ENCODE measurements around the gene PDE8B.

PDE8B gene

DNA sequence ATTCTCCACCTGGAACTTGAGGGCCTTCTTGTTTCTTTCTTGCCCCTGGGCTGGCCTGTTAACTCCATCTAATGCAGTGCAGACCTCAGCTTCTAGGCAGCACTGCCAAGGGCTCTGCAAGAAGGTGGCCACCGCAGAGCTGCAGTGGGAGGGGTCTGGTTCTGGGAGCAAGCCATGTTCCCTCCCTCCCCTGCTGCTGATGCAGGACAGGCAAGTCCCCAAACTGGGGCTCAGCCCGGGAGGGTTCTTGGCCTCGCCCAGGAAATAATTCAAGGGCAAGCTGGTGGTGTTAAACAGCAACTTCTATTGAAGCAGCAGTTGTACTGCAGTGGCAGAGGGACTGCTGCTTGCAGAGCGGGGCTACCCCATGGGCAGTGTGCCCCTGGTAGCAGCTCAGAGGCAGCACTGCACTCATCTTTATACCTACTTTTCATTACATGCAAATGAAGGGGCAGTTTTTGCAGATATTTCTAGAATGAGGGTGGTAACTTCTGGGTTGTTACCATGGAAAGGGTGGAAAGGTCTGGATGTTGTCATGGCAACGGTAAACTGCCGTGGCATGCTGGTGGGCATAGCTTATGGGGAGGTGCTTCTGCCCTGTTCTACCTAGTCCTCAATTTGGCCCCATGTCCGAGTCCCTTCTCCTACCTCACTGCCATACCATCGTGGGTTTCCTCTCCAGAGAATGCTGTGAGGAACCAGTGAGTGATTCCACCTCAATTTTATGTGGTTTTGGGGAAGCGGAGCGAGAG lies 199.6 kb downstream of the PDE8B start:
- DNase-seq (ENCODE audit: low spot score), result no peak

DNA sequence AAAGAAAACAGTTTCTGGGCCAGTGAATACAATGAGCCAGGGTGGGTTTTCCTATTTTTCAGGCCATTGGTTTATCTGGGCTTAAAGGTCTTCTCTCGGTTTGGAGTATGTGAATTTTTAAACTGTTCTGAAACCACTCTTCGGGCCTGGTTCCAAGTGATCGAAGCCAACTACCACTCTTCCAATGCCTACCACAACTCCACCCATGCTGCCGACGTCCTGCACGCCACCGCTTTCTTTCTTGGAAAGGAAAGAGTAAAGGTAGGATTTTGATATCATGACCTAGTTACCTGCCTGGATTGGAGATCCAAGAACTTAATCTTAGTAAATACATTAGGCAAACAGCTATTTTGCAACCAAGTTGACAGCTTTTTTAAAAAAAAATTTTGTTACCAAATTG lies 202.6 kb downstream of the PDE8B start:
- DNase-seq (ENCODE audit: low spot score), result no peak

DNA sequence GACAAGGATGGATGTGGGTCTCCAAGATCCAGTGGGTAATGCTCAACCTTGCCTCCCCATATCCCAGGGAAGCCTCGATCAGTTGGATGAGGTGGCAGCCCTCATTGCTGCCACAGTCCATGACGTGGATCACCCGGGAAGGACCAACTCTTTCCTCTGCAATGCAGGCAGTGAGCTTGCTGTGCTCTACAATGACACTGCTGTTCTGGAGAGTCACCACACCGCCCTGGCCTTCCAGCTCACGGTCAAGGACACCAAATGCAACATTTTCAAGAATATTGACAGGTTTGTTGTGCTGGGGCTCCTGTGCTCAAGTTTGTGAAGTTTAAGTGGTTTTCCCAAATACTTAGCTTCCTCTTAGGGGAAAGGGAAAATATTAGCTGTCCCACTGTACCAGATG lies 207.7 kb downstream of the PDE8B start:
- DNase-seq (ENCODE audit: low spot score), result no peak

DNA sequence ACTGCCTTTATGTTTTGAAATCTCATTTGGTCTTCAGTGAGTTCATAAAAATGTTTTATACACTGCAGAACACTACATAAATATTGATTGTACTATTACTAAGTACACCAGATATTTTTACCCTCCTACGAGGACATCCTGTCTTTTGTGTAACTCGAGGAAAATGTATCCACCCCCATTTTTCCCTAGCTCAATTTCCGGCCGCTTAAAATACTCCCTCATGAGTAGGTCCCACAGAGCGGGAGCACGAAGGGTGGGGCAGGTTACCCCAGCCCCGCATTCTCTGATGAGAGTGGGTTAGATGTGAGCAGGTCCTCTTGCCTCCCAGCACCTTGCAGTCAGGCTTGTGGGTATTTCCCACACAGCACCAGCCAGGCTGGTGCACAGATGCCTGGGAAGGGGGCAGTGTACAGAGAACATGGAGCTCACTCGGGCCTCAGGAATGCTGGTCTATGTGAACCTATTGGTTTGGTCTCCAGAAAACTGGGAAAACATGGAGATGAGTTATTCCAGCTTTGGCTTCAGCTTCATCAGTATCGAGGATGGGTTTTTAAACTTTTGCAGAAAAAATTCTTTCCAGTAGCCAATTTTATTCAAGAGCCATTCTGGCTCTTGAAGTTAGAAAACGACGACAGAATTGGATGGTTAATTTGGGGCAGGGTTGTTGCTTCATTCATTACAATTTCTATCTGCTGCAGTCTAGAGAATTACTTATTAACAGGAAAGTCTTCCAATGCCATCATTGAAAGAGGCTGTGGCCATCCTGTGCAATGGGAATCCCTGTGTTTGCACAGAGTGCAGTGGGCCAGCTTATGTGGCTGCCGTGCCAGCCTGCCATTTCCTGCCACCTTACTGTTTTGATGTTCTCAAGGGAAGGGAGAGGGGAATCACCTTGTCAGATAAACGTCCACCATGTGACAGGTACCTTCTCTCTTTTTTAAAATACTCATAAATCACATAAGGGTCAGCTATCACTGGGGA lies 208.4 kb downstream of the PDE8B start:
- DNase-seq (ENCODE audit: low spot score), result peak; percentile 40

DNA sequence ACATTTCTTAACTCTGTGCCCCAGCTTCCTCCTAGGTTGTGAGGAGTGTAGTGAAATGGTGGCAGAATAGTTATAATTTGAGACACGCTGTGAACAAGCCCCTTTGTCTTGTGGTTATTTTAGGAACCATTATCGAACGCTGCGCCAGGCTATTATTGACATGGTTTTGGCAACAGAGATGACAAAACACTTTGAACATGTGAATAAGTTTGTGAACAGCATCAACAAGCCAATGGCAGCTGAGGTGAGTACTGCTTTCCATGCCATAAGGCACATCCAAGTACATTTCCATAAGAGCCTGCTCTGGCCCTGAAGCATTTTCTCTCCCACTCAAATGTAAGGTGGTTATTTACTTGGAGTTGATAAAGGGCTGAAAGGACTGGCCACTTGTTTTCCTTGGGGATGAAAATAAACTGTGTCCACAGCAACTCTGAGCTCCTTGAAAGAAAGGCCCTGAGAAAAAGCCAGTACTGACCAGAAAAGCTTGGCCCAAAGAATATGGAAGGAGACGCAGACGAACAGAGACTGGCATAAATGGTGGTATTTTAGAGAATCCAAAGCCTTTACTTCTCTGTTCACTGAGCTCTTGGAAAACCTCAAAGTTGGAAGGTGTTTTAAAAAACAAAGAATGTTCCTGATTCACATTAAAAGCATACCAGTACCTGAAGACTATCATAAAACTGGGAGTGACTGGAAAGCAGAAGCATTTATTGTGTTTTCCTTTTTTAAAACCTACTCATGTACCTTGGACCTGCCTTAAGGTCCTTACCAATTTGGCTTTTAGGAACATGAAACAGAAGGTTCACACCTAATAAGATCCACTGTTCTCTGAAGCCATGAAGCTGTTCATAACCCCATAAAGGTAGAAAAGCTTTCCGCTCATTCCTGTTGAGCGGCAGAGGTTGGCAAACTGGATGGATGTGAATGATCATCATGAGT lies 209.4 kb downstream of the PDE8B start:
- DNase-seq (ENCODE audit: low spot score), result no peak

DNA sequence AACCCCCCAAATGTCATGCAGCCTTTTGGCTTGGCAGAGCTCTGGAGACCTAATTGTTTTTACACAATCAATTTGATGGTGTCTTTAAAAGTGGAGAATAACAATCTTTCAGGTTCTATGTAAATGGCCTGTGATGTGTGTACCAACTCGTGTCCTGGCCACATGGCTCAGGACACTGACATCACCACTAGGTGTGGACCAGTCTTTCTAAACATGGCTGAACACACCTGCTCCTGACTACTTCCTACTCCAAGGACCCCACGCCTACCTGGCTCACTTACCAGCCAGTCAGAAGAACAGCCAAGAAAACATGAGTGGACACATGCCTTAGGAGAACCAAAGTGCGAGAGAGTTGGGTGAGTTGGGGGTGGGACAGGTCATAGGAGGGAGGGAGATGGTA lies 210.5 kb downstream of the PDE8B start:
- no peak for DNase-seq (ENCODE audit: low spot score)

DNA sequence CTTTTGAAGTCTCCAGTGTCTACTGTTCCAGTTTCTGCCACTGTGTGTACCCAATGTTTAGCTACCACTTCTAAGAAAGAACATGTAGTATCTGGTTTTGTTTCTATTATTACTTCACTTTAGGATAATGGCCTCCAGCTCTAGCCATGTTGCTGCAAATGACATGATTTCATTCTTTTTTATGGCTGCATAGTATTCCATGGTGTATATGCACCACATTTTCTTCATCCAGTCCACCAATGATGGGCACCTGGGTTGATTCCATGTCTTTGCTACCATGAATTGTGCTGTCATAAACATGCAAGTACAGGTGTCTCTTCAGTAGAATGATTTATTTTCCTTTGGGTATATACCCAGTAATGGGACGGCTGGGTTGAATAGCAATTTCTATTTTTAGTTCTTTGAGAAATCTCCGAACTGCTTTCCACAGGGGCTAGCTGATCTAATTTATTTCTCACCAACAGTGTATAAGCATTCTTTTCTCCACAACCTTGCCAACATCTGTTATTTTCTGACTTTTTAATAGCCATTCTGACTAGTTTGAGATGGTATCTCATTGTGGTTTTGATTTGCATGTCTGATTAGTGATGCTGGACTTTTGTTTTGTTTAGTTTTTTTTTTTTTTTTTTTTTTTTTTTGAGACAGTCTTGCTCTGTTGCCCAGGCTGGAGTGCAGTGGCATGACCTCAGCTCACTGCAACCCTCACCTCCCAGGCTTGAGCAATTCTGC lies 212.7 kb downstream of the PDE8B start:
- no peak for DNase-seq (ENCODE audit: low spot score)

DNA sequence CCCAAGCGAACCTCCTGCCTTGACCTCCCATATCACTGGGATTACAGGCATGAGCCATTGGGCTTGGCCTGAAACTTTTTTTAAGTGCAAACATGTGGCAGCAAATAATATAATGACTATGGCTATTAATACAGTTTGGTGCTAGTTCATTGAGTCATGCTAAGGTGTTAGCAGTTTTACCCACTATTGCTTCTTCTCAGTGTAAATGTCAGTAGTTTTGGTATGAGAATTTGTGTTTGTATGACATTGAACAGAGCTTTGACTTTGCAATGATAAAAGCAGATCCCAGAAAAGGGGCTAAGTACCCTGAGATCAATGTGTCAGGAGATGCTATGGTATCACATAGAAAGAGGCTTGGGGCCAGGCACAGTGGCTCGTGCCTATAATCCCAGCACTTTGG lies 214.4 kb downstream of the PDE8B start:
- DNase-seq (ENCODE audit: low spot score), result no peak

DNA sequence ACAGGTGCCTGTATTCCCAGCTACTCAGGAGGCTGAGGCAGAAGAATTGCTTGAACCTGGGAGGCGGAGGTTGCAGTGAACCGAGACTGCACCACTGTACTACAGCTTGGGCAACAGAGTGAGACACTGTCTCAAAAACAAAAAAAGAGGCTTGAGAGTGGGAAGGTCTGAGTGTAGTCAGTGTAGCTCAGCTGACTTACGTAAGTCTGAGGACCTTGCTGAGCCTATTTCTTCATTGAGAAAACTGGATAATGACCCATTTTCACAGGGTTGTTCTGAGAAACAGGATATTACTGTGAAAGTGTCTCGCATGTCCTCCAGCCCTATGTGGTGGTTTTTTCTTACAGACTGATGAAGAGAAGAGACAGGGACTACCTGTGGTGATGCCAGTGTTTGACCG lies 214.9 kb downstream of the PDE8B start:
- DNase-seq (ENCODE audit: low spot score), result no peak

DNA sequence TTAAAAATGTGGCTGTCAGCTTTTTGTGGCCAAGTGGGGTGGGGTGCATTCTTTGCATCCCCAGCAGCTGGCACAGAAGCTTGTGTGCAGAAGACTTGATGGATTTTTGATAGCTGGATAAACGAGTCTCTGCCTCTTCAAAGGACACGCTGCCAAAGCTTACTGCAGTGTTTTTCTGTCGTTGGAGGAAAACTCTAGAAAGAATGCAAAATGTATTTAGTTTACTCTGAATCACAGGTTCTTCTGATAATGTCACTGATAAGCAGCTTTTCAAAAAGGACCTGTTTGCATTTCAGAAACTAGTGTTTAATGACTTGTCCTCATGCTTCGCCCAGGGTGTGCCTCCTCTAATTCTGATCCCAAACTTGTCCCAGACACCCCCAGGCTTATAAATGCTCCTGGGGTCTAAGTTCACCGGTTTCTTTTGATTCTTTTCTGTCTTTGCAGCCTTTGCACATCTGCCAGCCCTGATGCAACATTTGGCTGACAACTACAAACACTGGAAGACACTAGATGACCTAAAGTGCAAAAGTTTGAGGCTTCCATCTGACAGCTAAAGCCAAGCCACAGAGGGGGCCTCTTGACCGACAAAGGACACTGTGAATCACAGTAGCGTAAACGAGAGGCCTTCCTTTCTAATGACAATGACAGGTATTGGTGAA lies 215.6 kb downstream of the PDE8B start:
- no peak for DNase-seq (ENCODE audit: low spot score)

DNA sequence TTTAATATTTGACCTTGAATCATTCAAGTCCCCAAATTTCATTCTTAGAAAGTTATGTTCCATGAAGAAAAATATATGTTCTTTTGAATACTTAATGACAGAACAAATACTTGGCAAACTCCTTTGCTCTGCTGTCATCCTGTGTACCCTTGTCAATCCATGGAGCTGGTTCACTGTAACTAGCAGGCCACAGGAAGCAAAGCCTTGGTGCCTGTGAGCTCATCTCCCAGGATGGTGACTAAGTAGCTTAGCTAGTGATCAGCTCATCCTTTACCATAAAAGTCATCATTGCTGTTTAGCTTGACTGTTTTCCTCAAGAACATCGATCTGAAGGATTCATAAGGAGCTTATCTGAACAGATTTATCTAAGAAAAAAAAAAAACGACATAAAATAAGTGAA lies 216.2 kb downstream of the PDE8B start:
- no peak for DNase-seq (ENCODE audit: low spot score)

DNA sequence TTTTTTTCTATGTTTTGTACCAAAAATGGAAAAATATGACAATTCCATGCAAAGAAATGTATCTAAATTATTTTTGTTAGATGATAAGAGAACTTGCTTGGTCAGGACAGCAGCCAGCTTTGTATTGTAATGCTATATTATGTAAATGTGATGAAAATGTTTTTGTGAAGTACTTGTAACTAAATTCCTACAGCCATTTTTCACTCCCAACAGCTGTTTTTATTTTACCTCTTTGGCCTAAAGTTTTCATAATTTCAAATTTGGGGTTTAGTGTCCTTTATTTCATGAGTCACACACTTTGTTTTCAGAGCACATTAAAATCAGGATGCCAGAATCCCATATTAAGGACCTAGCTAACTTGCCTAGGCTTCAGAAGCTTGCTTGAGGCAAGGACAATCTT lies 217.5 kb downstream of the PDE8B start:
- no peak for DNase-seq (ENCODE audit: low spot score)

DNA sequence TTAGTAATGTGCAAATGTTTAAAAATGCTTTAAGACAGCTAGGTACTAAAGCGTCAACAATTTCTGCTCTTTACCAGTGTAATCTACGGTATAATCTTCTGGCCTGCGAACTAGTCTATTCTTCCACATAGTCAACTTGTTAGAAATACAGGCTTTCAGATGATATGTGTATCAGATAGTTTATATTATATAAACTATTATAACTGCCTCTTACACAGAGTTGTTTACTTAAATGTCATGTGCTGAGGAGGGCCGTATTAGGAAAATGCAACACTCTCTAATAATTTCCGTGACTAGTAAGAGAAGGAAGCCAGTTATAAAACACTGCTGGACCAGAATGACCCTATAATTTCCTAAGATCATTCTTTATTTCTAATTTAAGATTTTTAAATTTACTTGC lies 218.0 kb downstream of the PDE8B start:
- no peak for DNase-seq (ENCODE audit: low spot score)

DNA sequence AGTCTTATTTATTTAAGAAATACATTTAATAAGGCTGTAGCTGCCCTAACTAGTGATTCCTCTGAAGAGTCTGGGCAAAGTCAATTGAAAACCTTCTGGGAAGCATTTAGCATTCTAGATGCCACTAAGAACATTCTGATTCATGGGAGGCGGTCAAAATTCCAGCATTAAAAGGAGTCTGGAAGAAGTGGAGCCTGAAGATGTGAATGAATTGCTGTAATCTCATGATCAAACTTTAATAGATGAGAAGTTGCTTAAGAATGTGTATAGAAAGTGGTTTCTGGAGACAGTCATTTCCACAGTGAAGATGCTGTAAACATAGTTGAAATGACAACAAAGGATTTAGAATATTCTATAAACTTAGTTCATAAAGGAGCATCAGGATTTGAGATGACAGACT lies 220.2 kb downstream of the PDE8B start:
- DNase-seq (ENCODE audit: low spot score), result no peak

DNA sequence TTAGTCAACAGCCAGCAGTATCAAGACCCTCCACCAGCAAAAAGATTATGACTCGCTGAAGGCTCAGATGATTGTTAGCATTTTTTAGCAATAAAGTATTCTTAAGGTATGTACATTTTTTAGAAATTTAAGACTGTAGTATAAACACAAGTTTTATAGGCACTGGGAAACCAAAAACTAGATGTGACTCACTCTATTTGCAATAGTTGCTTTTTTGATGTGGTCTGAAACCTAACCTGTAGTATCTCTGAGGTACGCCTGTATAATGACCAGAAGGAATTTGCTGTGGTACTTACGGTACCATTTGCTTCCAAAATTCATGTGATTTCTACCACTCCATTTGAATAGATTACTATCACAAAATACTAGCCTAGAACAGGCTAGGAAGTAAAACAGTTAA lies 220.8 kb downstream of the PDE8B start:
- no peak for DNase-seq (ENCODE audit: low spot score)

DNA sequence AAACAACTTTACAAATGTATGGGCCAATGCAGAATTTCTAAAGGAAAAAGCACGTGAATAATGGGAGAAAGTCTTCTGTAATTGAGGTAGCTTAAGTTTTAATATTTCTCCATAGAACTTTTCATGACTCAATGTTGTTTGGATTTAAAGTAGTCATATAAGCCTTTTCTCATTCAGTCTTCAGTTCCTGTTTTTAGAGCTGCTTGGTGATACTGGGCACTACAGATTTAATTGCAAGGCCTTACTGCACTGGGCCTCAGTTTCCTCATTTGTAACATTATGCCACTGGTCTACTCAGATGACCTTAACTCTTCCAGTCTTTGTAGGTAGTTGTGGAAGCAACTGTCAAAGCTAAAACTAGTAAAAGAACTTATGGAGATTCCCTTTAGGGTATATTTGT lies 221.2 kb downstream of the PDE8B start:
- DNase-seq (ENCODE audit: low spot score), result no peak

DNA sequence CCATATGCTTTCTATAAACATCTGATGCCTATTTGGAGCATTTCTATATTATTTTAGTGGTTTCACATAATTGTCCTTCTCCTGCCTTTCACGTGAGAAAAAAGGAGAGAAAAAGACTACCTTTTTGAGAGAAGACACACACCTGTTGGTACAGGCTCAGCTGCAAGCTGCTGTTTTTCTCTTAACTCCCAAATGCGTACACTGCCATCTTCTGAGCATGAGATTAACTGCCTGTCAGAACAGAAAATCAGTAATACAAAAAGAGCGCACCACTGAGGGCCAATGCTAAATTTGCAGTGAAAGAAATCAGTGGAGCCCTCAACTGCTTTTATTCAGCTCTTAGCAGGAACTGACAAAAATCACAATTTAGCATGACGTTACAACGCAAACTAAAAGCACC lies 226.7 kb downstream of the PDE8B start:
- DNase-seq (ENCODE audit: low spot score), result peak; percentile 56

DNA sequence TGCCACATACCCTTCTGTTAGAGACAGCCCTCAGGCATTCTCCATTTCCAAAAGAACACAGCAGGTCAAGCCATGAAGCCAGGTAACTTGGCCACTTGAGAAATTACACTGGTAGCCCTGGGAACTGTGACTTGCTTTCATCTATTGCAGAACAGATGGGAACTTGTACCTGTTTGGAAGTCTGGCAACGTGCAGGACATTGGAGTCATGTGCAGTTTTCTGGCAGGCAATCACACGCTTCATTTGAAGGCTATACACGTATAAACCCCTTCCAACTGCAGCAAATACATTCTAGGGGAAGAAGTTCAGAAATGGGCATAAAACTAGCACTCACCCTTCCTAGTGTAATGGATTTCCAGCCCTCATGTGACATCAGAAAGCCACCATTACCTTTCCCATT lies 227.6 kb downstream of the PDE8B start:
- no peak for DNase-seq (ENCODE audit: low spot score)

DNA sequence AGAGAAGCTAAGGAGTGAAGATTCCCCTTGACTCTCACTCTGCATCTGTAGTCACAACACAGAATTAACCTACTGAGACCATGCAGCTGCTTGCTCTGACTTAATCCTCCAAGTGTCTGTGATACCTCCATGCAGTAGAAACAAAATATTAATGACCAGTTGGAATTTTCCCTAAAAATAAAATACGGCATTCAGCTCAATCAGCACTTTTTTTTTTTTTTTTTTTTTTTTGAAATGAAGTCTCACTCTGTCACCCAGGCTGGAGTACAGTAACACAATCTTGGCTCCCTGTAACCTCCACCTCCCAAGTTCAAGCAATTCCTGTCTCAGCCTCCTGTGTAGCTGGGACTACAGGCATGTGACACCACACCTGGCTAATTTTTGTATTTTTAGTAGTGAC lies 233.2 kb downstream of the PDE8B start:
- DNase-seq (ENCODE audit: low spot score), result no peak

DNA sequence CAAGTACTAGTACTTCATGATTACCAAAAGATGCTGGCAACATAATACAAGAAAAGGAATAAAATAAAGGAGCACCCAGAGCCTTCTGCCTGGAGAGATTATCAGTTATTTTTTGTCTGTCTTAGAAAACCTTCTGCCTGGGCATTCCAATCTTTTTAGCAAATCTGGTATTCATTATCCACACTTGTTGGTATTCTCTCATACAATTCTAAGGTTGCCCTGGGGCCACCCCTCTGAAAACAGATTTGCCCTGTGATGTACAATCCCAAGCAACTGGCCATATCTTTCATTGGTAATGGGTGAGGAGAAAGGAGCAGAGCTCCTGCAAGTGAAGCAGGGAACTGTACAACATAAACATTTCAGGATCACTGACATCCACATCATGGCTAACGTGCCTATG lies 233.9 kb downstream of the PDE8B start:
- no peak for DNase-seq (ENCODE audit: low spot score)

DNA sequence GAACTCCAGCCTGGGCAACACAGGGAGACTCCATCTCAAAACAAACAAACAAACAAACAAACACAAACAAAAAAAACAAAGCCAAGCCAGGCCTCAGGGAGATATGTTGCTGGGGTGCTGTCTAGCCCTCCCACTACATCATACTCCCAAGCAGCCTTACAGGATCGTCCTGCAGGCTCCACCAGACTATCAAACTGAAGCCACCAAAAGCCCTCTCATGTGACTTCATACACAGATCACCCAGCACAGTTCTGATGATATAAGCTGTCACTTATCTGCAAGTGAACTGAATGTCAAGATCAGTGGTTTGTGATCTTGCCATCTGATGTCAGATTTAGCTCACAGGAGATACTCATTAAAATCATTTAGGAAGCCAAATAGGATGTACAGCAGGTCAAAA lies 238.4 kb downstream of the PDE8B start:
- no peak for DNase-seq (ENCODE audit: low spot score)
